Fibroblast of the aortic adventitia (primary cell): ENCODE measurements around the gene KLF7. TPM values are rescaled to one million over a fixed set of nuclear protein-coding genes. Genes with fewer than 3 reads are reported as not detected.

Source experiments
- DNase-seq: peaks from one replicate; pipeline ENCODE4 v3.0.0-alpha.2; 2010; ENCODE audit warnings: low read depth
- H3K4me3 ChIP-seq: 2 replicates; pipeline ENCODE4 v1.5.1; 2011; ENCODE audit warnings: low read depth, mild to moderate bottlenecking, control low read depth, low read length, moderate library complexity
- total RNA-seq: library from RNA; depleted of rRNA; stranded (reverse); fragments of >200 nt; gene quantifications from 2 replicates; pipeline ENCODE4 v1.2.3, GENCODE V29; 2012; ENCODE audit warnings: low replicate concordance
- TF ChIP-seq, protein P1 (sequence below): IDR thresholded peaks from 2 replicates; pipeline ENCODE4 v1.5.1; 2011; ENCODE audit warnings: mild to moderate bottlenecking, low read length, control low read depth, inconsistent platforms; ENCODE audit not compliant: insufficient read depth

Gene KLF7
- total RNA-seq, 1 donor: 38.5 TPM

- no peak overlapping the region for H3K4me3 ChIP-seq
- TF ChIP-seq, protein P1, sequence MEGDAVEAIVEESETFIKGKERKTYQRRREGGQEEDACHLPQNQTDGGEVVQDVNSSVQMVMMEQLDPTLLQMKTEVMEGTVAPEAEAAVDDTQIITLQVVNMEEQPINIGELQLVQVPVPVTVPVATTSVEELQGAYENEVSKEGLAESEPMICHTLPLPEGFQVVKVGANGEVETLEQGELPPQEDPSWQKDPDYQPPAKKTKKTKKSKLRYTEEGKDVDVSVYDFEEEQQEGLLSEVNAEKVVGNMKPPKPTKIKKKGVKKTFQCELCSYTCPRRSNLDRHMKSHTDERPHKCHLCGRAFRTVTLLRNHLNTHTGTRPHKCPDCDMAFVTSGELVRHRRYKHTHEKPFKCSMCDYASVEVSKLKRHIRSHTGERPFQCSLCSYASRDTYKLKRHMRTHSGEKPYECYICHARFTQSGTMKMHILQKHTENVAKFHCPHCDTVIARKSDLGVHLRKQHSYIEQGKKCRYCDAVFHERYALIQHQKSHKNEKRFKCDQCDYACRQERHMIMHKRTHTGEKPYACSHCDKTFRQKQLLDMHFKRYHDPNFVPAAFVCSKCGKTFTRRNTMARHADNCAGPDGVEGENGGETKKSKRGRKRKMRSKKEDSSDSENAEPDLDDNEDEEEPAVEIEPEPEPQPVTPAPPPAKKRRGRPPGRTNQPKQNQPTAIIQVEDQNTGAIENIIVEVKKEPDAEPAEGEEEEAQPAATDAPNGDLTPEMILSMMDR: no peak
- DNase-seq: no peak
Measured at GRCh38 chr2:207112383-207112782, 53.4 kb downstream of the KLF7 start.

DNA sequence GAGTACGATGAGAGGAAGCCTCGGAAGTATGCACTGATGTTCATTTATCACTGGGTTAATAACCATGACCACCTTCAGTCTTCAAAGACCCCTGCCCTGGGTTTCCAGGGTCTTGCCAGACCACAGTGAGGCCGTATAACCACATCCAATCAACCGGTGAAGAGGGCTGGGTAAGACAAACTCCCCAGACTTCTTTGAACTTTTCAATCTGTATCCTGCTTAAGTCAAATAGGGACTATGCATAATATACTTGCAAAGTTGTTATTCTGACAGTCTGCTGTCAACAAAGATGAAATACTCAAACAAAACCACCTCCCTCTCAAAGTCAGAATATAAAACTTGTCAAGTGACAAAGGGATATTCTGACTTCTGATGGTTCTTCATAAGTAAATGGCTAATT, 54.0 kb downstream of the KLF7 start:
- no peak overlapping the region for H3K4me3 ChIP-seq
- TF ChIP-seq, protein P1: no peak
- DNase-seq: no peak

DNA sequence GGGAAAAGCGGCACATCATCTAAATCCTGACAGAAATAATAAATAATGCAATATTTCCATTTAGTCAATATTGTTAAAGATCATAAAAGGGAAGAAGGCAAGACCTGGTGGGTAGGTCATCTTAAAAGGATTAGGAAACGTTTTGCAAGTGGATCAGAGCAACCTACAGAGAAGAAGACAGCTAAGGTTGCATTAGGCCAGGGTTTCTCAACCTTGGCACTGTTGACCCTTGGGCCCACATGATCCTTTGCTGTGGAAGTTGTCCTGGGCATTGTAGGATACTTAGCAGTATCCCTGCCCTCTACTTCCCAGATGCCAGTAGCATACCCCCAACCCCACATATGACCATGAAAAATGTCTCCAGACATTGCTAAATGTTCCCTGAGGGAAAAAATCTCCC, 55.0 kb downstream of the KLF7 start:
- no peak overlapping the region for H3K4me3 ChIP-seq
- DNase-seq: no peak

DNA sequence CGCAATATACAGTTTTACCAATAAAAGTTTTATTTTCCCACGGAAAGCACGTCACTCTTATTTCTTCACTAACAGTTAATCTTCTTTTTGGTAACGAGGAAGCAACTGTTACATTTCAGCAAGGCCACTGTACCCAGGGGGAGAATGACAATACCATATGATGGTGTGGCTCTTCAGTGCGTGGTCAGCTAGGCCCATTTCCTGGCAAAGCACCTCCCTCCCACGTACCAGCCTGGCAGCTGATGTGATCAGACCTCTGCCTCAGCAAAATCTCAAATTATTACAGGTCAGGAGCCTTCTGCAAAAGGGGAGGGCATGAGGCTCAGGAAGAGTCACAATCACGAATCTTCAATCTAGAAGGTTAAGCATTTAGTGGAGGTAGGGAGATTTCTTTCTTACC, 55.4 kb downstream of the KLF7 start:
- TF ChIP-seq, protein P1: no peak
- no peak for DNase-seq
- no peak overlapping the region for H3K4me3 ChIP-seq

More for the DNA sequence above, 55.0 kb downstream of the KLF7 start:
- TF ChIP-seq, protein P1: no peak

DNA sequence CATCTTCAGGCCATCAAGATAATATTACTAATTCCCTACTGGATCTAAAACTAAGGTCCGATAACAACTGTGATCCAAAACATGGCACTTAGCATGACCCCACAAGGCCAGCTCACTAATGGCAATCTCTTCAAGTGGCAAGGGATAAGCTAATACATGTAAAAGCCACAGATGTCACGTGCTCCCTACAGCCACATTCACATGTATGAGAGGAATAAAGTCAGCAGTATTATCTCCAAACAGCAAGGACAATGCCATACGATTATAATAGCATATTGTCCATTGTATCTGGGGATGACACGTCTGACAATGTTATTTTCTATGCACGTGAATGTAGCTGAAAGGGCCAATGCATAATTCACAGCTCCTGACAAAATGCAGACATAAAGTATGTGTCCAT, 56.0 kb downstream of the KLF7 start:
- DNase-seq: no peak
- H3K4me3 ChIP-seq: no peak overlapping the region
- TF ChIP-seq, protein P1: no peak

- no peak overlapping the region for H3K4me3 ChIP-seq
- no peak for DNase-seq
- TF ChIP-seq, protein P1: no peak
Measured at GRCh38 chr2:207108440-207108839, 57.3 kb downstream of the KLF7 start.

DNA sequence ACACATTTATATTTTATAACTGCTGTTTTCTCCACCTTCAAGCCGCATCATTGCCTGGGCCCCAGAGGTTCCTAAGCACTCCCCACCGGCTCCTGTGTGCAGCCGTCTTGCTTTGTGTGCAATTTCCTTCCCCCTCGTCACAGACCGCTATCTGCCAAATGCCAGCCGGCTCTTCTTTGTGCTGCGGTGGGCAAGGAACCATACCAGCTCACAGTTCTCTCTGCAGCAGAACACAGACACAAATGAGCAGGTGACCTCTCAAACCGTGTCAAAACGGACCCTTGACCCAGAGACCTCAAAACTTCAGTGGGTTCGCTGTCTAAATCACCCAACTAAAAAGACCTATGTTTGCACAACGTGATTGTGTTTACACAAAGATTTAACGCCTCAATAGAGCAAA, 58.2 kb downstream of the KLF7 start:
- no peak for DNase-seq

More for the DNA sequence above, 58.2 kb downstream of the KLF7 start:
- TF ChIP-seq, protein P1: no peak
- H3K4me3 ChIP-seq: no peak overlapping the region
